GM03348 (cell line): Measurements from ENCODE around the gene OMD.
"Not testable (repeated sequence)": the region's sequence is repeated elsewhere in the genome, so short reads cannot be mapped to it uniquely, and the experiment has no call there.

Source experiments
- DNase-seq: peaks from one replicate; pipeline ENCODE4 v3.0.0; 2012; ENCODE audit warnings: low spot score

The OMD gene

DNA sequence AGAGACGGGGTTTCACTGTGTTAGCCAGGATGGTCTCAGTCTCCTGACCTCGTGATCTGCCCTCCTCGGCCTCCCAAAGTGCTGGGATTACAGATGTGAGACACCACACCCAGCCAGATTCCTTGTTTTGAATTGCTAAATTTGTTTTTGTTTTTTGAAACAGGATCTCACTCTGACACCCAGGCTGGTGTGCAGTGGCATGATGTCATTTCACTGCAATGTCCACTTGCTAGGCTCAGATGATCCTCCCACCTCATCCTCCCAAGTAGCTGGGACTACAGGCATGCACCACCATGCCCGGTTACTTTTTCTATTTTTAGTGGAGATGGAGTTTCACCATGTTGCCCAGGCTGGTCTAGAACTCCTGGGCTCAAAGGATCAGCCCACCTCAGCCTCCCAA is 13.1 kb downstream of the OMD start:
- DNase-seq, result not testable (repeated sequence)

DNA sequence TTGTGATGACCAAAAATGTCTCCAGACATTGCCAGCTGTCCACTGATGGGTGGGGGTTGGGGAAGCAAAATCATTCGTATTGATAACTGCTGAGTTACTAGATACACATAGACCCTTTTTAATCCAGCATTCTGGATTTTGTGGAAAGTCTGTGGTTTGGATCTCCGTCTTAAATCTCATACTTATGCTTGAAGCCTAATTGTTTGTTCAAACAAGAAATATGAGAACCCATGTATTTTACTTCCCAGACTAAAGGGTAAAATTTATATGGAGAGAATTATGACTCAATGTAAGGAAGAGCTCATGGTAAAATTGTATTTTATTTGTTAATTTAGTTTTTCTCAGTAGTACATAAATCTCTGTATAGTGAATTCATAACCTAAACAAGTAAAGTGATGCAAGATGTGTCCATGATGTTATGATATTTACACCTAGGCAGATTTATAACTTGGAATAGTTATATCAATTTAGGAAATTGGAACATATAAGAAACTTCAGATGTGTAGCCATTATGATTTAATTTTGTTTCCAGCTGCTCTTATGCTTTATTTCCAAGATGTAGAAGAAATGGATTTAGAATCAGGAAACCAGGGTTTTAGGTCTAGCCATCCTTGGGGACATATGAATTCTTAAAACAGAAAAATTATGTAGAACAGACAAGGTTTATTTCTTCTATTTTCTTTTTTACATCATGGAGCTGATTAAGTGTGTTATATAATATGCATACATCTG is 15.4 kb downstream of the OMD start:
- no peak for DNase-seq

DNA sequence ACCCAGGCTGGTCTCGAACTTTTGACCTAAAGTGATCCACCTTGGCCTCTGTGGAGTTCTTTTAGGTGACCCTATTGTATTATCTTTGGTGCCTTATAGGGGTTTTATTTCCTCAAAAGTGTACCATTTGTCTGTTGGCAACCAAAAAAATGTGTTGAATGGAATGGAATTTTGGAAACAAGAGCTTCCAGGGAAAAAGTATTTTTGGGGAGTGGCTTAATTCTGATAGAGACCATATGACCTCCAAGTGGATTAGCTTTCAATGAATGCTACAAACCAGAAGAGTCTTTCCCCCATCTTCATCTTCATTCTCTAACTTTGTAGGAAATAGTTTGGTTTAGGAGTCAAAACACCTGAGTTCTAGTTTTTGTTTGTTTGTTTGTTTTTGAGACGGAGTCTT is 16.5 kb downstream of the OMD start:
- DNase-seq, result no peak

DNA sequence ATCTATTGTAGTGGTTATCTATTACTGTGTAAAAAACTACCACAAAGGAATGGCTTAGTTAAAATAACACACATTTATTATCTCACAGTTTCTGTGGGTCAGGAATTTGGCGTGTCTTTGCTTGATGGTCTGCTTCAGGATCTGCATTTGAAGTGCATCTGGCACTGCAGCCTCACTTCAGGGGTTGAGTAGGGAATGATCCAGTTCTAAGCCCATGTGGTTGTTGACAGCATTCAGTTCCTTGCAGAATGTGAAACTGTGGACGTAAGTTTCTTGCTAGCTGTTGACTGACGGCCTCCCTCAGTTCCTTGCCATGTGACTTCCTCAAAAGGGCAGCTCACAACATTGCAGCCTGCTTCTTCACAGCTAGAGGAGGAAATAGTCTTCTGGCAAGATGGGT is 17.8 kb downstream of the OMD start:
- DNase-seq, result no peak

GRCh38 chr9:92405818-92406217 is 18.5 kb downstream of the OMD start:
- no peak for DNase-seq

DNA sequence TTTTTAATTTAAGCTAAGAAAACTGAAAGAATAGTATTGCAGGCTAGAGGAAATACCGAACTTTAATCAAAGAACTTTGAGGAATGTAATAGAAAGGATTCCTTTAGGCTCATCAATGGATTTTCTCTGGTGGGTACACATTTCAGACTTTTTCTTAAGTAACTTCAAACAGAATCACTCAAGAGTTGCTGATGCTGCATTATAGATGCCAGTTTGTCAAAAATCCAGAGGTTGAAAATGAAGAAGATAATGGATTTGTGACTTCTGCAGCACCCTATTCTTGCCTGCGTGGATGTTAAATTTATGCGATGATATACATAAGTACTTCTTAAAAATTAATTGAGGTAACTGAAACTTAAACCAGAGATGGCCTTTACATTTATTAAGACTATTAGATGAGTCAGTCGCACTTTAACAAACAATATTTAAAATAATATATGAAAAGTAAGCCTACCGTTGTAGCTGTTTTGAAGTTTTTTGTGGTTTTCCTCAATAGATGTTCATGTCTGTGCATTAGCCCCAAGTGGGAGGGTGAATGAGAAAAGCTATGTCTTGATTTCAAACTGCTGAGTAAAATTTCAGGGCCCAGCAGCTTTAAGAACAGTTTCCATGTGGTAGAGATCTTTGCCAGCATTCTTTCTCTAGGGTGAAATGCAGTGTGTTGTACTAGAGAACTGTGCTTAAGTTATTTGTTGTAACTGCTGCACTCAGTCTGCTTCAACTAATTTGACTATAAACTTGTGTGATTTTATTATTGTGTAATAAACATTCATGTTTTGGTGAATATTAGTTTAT is 20.0 kb downstream of the OMD start, which contains the start of gene OGN:
Gene OGN (minus strand): TSS at position 537 of the 795 bp plus-strand sequence. CDS start 1,171 bp downstream, outside the sequence.
- DNase-seq, result peak; percentile 29

DNA sequence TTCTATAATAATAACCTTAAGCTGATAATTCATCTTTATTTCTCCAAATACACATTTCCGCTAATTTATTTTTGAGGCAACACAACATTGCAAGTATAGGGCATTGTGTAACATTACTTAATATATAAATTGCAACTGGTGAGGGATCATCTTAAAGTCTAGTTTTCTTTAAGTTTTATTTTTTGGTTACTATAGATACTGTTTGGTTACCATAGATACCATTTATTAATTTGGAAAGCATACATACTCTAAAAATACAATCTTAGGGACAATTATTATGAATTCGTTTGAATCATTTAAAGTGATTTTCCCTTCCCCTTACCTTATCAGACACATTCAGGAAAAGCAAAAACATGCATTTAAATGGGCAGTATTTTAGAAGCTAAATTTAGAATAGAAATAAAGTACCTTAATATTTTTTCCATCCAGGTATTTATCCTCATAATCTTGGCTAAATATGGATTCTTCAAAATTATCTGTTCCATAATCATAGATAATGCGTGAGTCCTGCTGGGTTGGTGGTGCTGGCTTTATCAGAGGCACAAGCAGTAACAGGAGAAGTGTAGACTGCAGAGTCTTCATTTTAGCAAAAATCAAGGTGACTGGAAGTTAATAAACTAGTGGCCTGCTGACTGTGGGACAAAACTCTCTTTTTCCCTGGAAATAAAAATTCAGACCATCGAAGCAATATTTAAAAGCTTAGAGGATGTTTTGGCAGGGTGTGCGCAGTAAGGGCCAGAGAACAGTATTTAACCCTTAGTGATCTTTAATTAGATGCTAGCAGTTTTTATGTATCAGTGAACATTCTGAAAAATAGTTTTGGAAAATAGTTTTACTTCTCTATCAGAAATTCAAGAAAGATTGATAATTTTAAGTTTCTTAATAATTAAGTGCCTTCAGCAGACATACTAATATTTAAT is 21.2 kb downstream of the OMD start:
- no peak for DNase-seq

- DNase-seq, result no peak
Measured at GRCh38 chr9:92402360-92402759, 21.9 kb downstream of the OMD start.

- DNase-seq, result no peak
Measured at GRCh38 chr9:92397853-92398252, 26.4 kb downstream of the OMD start.

DNA sequence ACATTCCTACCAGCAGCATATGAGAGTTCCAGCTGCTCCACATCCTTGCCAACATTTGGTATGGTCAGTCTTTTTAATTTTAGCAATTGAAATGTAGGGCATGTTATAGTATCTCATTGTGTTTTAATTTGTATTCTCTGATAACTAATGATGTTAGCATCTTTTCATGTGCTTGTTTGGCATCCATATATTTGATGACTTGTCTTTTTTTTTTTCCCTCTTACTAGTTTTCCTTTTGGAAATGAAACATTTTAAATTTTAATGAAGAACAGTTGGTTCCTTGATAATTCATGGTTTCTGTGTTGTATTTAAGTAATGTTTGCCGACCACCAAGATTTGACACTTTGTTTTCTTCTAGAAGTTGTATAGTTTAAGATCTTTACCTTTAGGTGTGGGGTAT is 28.7 kb downstream of the OMD start:
- no peak for DNase-seq

DNA sequence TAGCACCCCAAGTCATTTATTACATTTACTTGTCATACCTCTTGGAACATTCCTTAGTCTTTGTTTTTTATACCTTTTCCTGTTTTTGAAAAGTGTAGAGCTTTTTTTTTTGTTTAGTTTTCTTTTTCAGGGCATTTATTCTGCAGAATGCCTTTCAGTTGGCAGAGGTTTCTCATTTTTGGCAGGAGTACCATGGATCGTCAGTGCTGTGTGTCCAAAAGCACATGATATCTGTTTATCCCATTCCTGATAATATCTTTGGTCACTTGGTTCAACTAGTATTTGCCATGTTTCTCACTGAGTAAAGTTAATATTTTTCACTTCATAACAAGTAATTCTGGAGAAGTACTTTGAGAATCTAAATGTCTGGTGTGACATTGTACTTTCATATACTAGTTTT is 30.6 kb downstream of the OMD start:
- peak; percentile 41 for DNase-seq

GRCh38 chr9:92392690-92393089 is 31.6 kb downstream of the OMD start:
- no peak for DNase-seq

DNA sequence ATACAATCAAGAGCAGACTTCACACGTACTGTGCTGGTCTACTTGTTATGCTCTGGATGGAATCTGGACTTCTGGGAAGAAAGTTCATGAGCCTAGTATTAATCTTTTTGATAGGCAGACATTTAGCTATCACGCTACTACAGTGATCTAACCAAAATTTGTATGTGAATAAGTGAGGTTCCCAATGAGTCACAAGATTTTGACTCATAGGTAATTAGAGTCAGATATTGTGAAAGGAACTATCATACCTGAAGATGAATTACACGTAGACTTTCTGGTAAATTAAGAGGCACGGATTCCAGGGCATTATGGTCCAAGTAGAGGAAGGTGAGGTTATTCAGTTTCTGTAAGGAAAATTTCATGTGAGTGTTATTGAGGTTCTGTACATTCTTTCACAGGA is 38.3 kb downstream of the OMD start:
- no peak for DNase-seq

DNA sequence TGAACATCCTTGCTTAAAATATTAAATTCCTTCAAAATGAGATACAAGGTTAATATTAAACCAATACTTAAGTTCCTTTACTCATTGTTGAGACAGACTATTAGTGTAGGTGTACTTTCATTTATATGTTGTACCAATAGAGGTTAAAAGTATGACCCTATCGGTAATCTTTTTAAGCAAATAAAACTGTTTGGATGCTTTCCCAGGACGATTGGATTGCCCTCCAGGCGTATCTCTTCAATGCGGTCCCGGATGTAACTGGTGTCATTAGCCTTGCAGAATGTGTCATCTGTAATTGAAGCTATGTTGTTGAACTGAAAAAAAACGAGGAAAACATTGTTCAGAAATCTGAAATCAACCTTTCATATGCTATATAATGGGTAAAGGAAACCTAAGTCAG is 38.8 kb downstream of the OMD start:
- DNase-seq, result no peak

GRCh38 chr9:92385001-92385400 is 39.3 kb downstream of the OMD start:
- DNase-seq, result no peak

DNA sequence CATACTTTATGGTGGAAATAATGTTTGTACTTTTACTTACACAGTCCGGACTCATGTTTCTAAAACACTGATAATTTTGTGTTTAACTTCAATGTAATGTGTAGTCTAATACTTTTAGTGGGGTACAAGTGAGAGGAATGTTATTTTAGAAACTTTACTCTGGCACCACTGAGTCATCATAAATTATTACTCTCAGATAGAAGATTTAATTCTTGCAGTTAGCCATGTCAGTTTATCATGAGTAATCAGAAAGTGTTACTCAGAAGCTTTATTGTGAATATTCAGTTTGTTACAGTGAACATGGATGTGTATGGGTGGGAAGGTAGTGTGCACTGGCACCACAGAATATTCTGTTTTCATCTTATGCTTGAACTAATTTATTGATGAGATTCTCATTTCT is 39.9 kb downstream of the OMD start:
- peak; percentile 15 for DNase-seq

GRCh38 chr9:92381775-92382174 is 42.5 kb downstream of the OMD start:
- no peak for DNase-seq

- no peak for DNase-seq
Measured at GRCh38 chr9:92380603-92381002, 43.7 kb downstream of the OMD start.

- peak; percentile 27 for DNase-seq
Measured at GRCh38 chr9:92378865-92379560, 45.3 kb downstream of the OMD start.

- no peak for DNase-seq
Measured at GRCh38 chr9:92377876-92378275, 46.4 kb downstream of the OMD start.

GRCh38 chr9:92373167-92373566 is 51.1 kb downstream of the OMD start:
- no peak for DNase-seq

DNA sequence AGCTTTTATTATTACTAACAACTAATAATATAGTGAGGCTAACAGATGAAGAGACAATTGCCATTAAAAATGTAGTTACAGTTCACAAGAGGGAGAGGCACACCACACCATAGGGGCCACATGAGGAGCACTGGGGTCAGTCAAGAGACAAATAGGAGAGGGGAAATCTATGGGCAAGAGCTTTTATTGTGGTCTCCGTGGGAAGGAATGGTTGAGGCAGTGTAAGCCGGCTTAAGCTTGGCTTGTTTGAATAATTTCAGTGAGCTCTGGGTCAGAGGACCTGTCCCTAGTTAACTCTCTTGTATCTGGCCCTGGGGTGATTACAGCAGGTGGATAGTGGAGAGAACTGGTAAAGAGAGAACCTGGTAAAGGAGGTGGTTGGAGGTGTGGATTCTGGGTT is 55.2 kb downstream of the OMD start:
- no peak for DNase-seq
